SK-N-SH treated with all-trans-retinoic acid at 6 μM for 48 hours (cell line): Measurements from ENCODE around the gene PNMA1.

Experiments used
- CREB5 ChIP-seq: fragments of 250-450 bp; sonication (Bioruptor Pico); IDR thresholded peaks from 2 replicates; pipeline ENCODE4 v1.5.1; 2020; ENCODE audit warnings: low read depth, mild to moderate bottlenecking, moderate library complexity
- OSR1 ChIP-seq: fragments of 250-450 bp; sonication (Bioruptor Pico); IDR thresholded peaks from 2 replicates; pipeline ENCODE4 v1.8.0; 2022; ENCODE audit warnings: moderate library complexity, mild to moderate bottlenecking, inconsistent platforms
- TCF4 ChIP-seq: fragments of 250-450 bp; sonication (Bioruptor Pico); IDR thresholded peaks from 2 replicates; pipeline ENCODE4 v1.8.0; 2021; ENCODE audit warnings: mild to moderate bottlenecking, moderate library complexity, borderline replicate concordance
- ZFP3 ChIP-seq: fragments of 250-450 bp; sonication (Bioruptor Pico); IDR thresholded peaks from 2 replicates; pipeline ENCODE4 v1.5.0; 2020; ENCODE audit warnings: mild to moderate bottlenecking, moderate library complexity

- TF ChIP-seq TCF4: no peak
- TF ChIP-seq ZFP3: no peak
- no peak for TF ChIP-seq OSR1 (CRISPR knock-in tag)
- TF ChIP-seq CREB5 (CRISPR knock-in tag): no peak
These were observed 26.6 kb upstream of the PNMA1 start for GRCh38 chr14:73740618-73741326.
